ENCODE measurements around the gene LHX1.

Gene LHX1

GRCh38 chr17:36921095-36921851, 16.0 kb upstream of the LHX1 start:
- DNase-seq (ENCODE audit: low read depth in 2 of 3, low spot score in 1 of 3) = peak; percentile 54 to 69 (median 56)

GRCh38 chr17:36922175-36922574, 15.1 kb upstream of the LHX1 start:
- DNase-seq (ENCODE audit: low read depth in 2 of 3, low spot score in 1 of 3) = no peak

DNA sequence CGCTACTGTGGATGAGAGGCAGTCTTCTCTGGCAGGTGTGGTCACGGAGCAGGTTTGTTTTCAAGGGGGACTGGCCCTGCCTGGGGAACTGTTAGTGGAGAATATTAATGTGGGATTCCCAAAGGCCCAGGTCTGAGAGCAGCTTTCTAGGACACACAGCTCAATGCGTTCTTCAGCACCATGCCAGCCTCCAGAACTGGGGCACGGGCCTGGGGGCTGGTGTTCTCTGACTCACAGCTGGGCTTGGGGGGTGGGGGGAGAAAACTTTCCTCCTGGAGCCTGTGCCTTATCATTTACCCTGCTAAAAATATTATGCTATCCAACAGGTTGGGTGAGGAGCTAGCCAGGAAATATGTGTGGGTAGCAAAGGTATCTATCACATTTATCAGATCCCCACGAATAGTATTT, 13.5 kb upstream of the LHX1 start:
- no peak for DNase-seq (ENCODE audit: low read depth in 2 of 3, low spot score in 1 of 3)

DNA sequence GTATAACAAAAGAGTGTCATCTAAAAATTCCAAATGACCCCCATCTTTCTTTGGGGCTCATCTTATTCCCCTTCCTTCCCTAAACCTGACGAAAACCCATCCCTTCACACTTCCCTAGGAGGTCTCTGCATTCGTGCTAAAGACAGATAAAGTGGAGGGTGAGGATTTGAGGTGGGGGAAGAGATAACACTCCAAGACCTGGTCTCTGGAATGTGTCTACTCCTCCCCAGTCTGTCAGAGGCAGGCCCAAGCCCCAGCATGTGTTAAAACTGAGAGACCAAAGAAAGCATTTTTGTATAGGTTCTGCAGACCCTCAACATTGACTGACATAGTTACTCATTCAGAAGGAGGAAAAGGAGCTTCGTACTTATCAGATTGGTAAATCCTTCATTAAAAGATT, 11.0 kb upstream of the LHX1 start:
- DNase-seq (ENCODE audit: low read depth in 2 of 3, low spot score in 1 of 3) = no peak

GRCh38 chr17:36926701-36927100, 10.6 kb upstream of the LHX1 start:
- no peak for DNase-seq (ENCODE audit: low read depth in 2 of 3, low spot score in 1 of 3)

DNA sequence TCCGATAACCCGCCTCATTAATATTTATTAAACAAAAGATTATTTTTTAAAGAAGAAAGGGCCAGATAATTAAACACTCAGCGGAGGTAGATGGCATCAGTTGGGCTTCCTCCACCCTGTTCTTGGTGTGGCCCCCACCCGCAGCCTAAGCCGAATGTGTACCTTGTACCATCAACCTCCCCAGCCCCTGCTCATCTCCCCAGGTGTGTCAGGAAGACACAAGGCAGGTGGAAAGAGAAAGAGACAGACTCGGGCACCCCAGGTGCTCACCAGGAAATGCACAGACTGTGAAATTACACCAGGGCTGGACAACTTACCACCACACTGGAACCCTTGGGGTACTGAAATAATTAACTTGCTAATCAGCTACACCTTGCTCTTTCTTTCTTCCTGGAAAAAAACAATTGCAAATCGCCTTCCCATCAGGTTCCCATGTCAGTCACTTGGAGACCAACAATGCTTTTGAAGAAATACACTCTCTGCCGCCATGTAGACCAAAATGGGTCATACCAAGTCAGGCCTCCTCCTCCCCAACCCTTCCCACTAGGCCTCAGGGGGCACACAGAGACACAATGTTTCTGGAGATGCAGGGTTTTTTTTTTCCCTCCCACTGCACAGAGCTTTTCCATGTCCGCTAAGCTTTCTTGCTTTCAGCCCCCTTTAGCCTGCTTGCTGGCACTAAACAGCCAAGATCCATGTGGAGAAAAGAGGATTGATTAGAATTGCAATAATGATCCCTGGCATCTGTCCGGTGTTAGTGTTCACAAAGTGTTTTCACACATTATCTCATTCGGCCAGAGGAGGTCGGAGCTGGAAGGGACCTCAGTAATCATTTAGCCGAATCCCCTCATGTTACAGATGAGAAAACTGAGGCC, 8.6 kb upstream of the LHX1 start:
- no peak for DNase-seq (ENCODE audit: low read depth in 2 of 3, low spot score in 1 of 3)

DNA sequence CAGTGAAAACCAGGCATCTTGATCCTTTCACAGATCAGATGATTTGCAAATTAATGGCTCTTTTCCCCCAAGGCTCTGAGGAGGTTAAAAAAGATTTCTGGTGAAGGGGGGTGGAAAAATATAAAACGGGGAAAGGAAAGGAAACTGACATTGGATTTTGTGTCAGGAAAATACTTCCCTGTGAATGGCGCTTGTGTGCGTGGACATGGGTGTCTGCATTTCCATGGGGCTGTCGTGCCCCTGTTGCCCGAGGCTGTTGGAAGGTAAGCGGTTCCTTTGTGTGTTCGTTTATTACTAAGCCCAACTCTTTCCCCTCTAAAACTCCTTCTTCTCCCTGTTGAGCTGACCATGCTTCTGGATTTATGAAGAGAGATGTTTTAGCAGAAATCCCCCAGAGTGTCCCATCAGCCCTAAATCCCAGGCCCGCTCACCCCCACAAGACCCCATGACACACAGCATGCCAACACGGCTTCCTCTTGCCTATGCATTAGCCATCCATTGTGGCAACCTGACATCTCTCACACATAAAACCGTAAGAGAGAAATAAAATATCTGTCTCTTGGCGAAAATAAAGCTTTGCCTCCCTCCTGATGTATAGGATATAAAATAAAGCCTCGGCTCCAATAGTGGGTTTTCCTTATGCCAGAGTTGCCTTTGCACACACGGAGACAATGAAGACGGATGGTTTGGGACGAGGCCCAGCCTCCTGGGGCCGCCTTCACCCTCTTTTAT, 7.3 kb upstream of the LHX1 start:
- no peak for DNase-seq (ENCODE audit: low read depth in 2 of 3, low spot score in 1 of 3)

DNA sequence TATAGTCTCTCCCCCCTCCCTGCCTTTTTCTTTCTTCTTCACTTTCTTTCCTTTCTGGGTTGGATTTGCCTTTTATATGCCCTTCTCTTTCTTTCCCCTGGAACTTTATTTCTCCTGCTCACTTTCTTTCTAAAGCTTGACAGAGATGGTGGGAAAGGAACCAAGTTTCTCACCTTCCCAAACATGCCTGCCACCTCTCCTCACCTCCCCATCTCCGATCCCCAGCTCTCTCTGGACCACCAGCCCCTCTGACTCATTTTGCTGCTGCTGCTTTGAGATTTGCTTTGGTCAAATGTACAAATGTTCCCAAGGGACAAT, 6.7 kb upstream of the LHX1 start:
- no peak for DNase-seq (ENCODE audit: low read depth in 2 of 3, low spot score in 1 of 3)

- DNase-seq (ENCODE audit: low read depth in 2 of 3, low spot score in 1 of 3) = no peak
Measured at GRCh38 chr17:36931096-36931696, 6.1 kb upstream of the LHX1 start.

DNA sequence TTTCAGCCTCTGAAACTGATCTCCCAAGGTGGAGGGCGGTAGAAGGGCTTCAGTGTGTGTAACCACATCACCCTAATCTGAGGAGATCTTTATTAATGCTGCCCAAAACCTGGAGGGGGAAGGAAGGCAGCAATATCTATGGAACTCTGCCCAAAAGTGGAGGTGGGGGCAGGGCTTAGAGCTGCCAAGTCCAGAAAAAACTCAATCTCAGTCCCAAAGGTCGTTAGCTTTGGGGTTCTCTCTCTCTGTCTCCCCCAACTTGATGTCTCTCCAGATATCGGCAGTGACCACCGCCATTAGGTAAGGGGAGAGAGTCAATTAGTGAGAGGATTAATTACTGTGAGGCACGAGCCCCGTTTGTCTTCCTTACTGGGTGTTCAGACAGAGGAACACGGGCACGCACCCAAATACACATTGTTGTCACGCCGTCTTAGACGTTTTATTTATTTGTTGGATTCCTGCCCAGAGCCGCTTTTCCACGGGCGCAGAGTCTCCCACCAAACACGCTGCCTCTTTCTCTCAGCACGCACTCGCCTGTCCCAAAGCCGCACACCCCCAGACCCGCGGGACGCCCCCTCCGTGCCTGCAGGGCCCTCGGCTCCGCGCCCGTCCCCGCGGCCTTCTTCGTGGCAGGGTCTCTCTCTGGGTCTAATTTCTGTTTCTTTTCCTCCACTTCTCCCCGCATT, 5.4 kb upstream of the LHX1 start:
- DNase-seq (ENCODE audit: low read depth in 2 of 3, low spot score in 1 of 3) = no peak

GRCh38 chr17:36932383-36932693, 4.9 kb upstream of the LHX1 start:
- DNase-seq (ENCODE audit: low read depth in 2 of 3, low spot score in 1 of 3) = no peak

DNA sequence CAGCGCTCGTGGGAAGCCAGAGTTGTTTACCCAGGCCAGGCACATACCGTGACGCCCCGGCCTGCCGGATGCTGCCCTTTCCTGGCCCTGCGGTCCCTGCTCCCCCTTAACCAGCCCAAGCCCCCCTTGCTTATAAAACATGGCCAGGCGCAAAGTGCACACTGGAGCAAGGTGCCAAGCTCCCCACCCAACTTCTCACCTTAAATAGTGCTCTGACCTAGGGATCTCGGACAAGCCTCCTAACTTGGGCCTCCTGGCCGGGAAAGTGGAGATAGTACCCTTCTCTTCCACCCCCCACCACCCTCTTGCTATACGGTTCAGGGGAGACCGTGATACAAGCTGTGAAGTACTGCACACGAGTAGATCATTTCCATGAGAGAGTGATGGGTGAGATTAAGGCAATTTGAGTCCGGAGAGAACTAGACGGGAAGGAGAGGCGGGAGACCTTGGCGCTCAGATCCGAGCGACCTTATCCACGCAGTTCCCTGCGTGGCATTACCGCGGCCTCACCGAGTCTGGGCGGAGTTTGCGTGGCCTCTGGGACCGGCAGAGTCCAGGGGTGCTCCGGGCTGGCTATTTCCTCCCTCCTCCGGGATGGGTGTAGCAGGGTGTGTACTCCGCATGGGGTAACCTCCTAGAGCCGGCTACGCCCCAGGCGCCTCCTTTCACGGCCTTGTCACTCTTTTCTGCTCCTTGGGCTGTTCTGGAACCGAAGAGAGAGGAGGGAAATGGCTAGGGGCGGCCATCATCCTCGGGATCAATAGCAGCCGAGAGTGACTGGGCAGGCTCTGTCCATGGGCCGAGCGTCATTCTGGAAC, 4.4 kb upstream of the LHX1 start:
- DNase-seq (ENCODE audit: low read depth in 2 of 3, low spot score in 1 of 3) = no peak

- no peak for DNase-seq (ENCODE audit: low read depth in 2 of 3, low spot score in 1 of 3)
Measured at GRCh38 chr17:36933512-36934143, 3.6 kb upstream of the LHX1 start.

GRCh38 chr17:36934144-36934691, 3.1 kb upstream of the LHX1 start:
- DNase-seq (ENCODE audit: low read depth in 2 of 3, low spot score in 1 of 3) = no peak

GRCh38 chr17:36934692-36935630, 2.3 kb upstream of the LHX1 start:
- no peak for DNase-seq (ENCODE audit: low read depth in 2 of 3, low spot score in 1 of 3)

- DNase-seq (ENCODE audit: low read depth in 2 of 3, low spot score in 1 of 3) = no peak
Measured at GRCh38 chr17:36935671-36936454, 1.4 kb upstream of the LHX1 start.

GRCh38 chr17:36936455-36937000, 747 bp upstream of the LHX1 start:
- DNase-seq (ENCODE audit: low read depth in 2 of 3, low spot score in 1 of 3) = no peak
